ENCODE measurements around the gene OCA2.
A peak's percentile ranks its signal among the peaks of the same experiment; 100 is the strongest.

The OCA2 gene

GRCh38 chr15:28021281-28022039, 77.7 kb downstream of the OCA2 start:
- H3K4me3 ChIP-seq (replicated peaks; ENCODE audit: low read depth, low read length) = no peak overlapping the region
- peak; percentile 10 for DNase-seq (ENCODE audit: extremely low read depth, low read depth)
- TF ChIP-seq CTCF (IDR thresholded peaks at IDR 0.05; ENCODE audit: low read depth, low read length, missing control alignments) = peak; percentile 26

- TF ChIP-seq CTCF (IDR thresholded peaks at IDR 0.05; ENCODE audit: low read depth, low read length, missing control alignments) = no peak
- no peak overlapping the region for H3K4me3 ChIP-seq (replicated peaks; ENCODE audit: low read depth, low read length)
- DNase-seq (ENCODE audit: extremely low read depth, low read depth) = no peak
Observed at GRCh38 chr15:28020644-28021043, 78.5 kb downstream of the OCA2 start.

- no peak for TF ChIP-seq CTCF (IDR thresholded peaks at IDR 0.05; ENCODE audit: low read depth, low read length, missing control alignments)
- H3K4me3 ChIP-seq (replicated peaks; ENCODE audit: low read depth, low read length) = no peak overlapping the region
- DNase-seq (ENCODE audit: extremely low read depth, low read depth) = no peak
Observed at GRCh38 chr15:28019594-28020309, 79.4 kb downstream of the OCA2 start.

DNA sequence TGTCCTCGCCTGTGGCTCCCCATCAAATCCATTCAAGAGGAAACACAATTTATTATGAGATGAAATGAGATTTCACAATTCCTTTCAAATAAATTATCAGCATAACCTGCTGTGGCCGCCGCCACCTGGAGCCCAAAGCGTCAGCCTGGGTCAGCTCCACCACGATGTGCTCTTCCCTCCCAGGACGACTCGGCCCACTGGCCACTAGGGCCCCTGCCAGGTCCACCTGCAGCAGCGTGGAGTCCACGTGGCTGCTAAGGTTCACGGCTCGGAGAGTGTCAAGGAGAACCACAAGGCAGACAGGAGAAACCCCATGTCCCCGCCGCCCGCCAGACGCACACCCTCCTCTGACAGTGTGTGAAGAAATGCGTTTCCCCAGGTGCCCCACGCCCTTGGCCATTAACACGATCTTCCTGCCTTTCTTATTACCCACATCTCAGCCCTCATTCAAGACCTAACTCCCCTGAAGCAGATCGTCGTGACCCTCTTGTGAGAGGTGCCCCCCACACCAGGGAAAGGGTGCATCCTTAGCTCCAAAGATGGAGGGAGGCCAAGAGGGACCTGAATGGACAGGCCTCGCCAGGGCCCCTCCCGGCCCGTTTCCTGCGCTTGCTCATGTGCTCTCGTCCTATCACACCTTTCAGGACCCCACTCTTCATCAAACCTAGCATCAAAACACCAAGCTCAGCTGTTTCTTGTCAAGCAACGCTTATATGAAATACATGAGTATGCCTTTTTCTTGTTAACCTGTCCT, 80.6 kb downstream of the OCA2 start:
- no peak overlapping the region for H3K4me3 ChIP-seq (replicated peaks; ENCODE audit: low read depth, low read length)
- no peak for TF ChIP-seq CTCF (IDR thresholded peaks at IDR 0.05; ENCODE audit: low read depth, low read length, missing control alignments)
- no peak for DNase-seq (ENCODE audit: extremely low read depth, low read depth)

DNA sequence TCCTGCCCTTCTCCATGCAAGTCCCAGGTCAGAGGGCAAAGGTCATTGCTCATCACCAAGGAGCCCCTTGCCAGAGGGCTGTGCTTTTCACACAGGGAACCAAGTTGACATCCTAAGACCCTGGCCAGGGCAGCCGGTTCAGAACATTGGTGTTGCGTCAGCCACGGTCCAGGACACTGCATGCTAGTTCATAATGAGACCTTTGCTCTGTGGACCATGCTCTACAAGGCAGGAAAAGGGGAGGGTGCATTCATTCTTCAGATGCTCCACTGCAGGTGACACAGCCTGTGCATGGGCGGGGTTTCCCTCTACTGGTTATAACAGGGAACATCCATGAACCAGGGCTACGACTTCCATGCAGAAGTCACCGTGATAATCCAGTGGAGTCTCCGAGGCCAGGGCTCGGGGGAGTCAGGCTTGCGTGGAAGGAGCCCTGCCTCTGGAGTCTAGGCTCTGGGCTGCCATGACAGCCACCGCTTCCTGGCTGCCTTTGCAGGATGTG, 81.6 kb downstream of the OCA2 start:
- TF ChIP-seq CTCF (IDR thresholded peaks at IDR 0.05; ENCODE audit: low read depth, low read length, missing control alignments) = no peak
- no peak for DNase-seq (ENCODE audit: extremely low read depth, low read depth)
- no peak overlapping the region for H3K4me3 ChIP-seq (replicated peaks; ENCODE audit: low read depth, low read length)

- DNase-seq (ENCODE audit: extremely low read depth, low read depth) = no peak
- no peak for TF ChIP-seq CTCF (IDR thresholded peaks at IDR 0.05; ENCODE audit: low read depth, low read length, missing control alignments)
- H3K4me3 ChIP-seq (replicated peaks; ENCODE audit: low read depth, low read length) = no peak overlapping the region
Observed at GRCh38 chr15:28015855-28016254, 83.3 kb downstream of the OCA2 start.

Measured in HFF-Myc (cell line).